SJCRH30 (cell line): ENCODE measurements around the gene SMYD3. TPM values are rescaled to one million over a fixed set of nuclear protein-coding genes. Genes with fewer than 3 reads are reported as not detected.

Experiments
- DNase-seq, 2 experiments: peaks; one replicate each; pipeline ENCODE4 v3.0.0-alpha.2; 2015 to 2020
- H3K27ac ChIP-seq: fragments of 250-450 bp; sonication (Bioruptor Pico); 2 replicates; pipeline ENCODE4 v1.5.1; 2020; ENCODE audit warnings: mild to moderate bottlenecking, moderate library complexity
- H3K27me3 ChIP-seq: fragments of 250-450 bp; sonication (Bioruptor Pico); 2 replicates; pipeline ENCODE4 v1.5.1; 2020; ENCODE audit warnings: mild to moderate bottlenecking, moderate library complexity
- H3K36me3 ChIP-seq: fragments of 250-450 bp; sonication (Bioruptor Pico); 2 replicates; pipeline ENCODE4 v1.5.1; 2020; ENCODE audit warnings: mild to moderate bottlenecking, moderate library complexity
- H3K4me1 ChIP-seq: fragments of 250-450 bp; sonication (Bioruptor Pico); 2 replicates; pipeline ENCODE4 v1.5.1; 2020; ENCODE audit warnings: mild to moderate bottlenecking, moderate library complexity
- H3K4me3 ChIP-seq: fragments of 250-450 bp; sonication (Bioruptor Pico); 2 replicates; pipeline ENCODE4 v1.5.1; 2020; ENCODE audit warnings: mild to moderate bottlenecking, moderate library complexity
- H3K9me3 ChIP-seq: fragments of 250-450 bp; sonication (Bioruptor Pico); replicated peaks from 2 replicates; pipeline ENCODE4 v1.5.1; 2020; ENCODE audit warnings: mild to moderate bottlenecking, moderate library complexity
- total RNA-seq: library from RNA; depleted of rRNA; stranded (reverse); fragments of >200 nt; shearing (Covaris generic); gene quantifications from 2 replicates; pipeline ENCODE4 v1.2.3, GENCODE V29; 2014

SMYD3 gene
- total RNA-seq, 1 experiment from 2014 or later = 18.1 TPM

DNA sequence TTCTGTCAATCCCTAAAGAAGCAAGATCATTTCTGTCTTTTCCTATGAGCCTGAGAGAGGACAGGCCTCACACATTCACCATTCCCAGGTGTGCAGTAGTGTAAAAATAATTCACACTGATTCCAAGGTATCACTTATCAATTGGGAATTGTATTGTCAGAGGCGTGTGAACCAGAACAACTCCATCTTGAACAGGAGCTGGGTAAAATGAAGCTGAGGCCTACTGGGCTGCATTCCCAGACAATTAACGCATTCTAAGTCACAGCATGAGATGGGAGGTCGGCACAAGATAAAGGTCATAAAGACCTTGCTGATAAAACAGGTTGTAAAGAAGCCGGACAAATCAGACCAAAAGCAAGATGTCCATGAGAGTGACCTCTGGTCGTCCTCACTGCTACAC, 239.2 kb downstream of the SMYD3 start:
- H3K9me3 ChIP-seq = no peaks in the 10 kb centered on the region
- DNase-seq = no peak
- H3K36me3 ChIP-seq = no peaks in the 10 kb centered on the region
- H3K4me3 ChIP-seq = no peak overlapping the region
- no peaks in the 10 kb centered on the region for H3K4me1 ChIP-seq
- H3K27ac ChIP-seq = no peak overlapping the region
- H3K27me3 ChIP-seq = no peaks in the 10 kb centered on the region

DNA sequence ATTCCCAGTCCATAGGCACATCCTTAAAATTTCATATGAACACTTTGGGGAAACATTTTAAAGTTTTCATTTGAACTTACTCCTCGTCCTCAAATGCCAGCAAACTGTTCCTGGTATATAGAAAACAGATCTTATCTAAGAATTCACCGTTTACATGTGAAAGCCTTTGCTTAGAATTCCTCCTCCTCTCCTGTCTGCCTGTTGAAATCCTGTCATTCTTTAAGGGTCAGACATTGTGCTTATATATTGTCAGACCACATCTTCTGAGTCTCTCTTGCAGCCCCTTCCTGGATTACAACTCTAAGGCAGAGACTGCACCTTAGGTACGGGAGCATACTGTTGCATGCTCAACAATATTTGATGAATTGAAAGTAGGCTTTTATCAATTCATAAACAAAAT, 239.7 kb downstream of the SMYD3 start:
- Histone ChIP-seq H3K4me3 (no peak overlapping the region), H3K4me1 (no peaks in the 10 kb centered on the region), H3K9me3 (no peaks in the 10 kb centered on the region), H3K27me3 (no peaks in the 10 kb centered on the region), H3K36me3 (no peaks in the 10 kb centered on the region), H3K27ac (no peak overlapping the region)
- no peak for DNase-seq

DNA sequence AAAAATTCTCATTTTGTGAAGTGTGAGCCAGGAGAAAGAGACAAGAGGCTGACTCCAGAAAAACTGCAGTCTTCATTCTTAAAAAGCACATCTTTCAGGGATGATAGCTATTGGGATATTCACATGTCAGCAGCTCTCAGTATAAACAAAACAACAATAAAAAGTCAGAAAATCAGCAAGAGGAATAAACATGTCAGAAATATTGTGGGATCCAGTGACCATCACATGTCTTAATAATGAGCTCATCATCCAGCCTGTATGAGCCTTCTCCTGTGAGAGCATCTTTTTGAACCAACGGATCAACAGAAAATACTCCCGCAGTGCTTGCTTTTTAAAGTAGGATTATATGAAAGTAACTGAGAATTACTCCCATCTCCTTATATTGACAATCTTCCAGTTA, 241.6 kb downstream of the SMYD3 start:
- no peaks in the 10 kb centered on the region for H3K36me3 ChIP-seq
- no peak overlapping the region for H3K27ac ChIP-seq
- no peak for DNase-seq
- H3K27me3 ChIP-seq = no peaks in the 10 kb centered on the region
- no peak overlapping the region for H3K4me3 ChIP-seq
- H3K4me1 ChIP-seq = no peaks in the 10 kb centered on the region
- H3K9me3 ChIP-seq = no peaks in the 10 kb centered on the region

DNA sequence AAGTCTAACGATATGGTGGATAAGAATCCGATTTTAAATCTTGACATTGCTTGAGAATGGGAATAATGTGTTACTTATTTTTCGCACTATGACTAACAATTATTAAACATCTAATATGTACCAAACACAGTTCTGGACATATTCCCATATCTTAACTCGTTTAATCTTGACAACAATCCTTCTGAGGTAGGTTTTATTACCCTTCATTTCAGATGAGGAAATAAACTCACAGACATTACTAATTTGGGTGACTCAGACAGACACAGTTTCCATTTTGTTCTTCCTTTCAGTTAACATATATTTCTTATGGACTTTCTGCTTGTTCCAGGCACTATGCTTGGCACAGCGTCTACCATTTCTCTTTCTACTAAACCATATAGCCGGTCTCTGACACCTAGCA, 244.8 kb downstream of the SMYD3 start:
- H3K27me3 ChIP-seq = no peaks in the 10 kb centered on the region
- no peak overlapping the region for H3K27ac ChIP-seq
- H3K9me3 ChIP-seq = no peaks in the 10 kb centered on the region; the same call in 1 of the 2 replicates
- no peaks in the 10 kb centered on the region for H3K4me1 ChIP-seq
- no peak overlapping the region for H3K4me3 ChIP-seq
- DNase-seq = no peak
- no peaks in the 10 kb centered on the region for H3K36me3 ChIP-seq

DNA sequence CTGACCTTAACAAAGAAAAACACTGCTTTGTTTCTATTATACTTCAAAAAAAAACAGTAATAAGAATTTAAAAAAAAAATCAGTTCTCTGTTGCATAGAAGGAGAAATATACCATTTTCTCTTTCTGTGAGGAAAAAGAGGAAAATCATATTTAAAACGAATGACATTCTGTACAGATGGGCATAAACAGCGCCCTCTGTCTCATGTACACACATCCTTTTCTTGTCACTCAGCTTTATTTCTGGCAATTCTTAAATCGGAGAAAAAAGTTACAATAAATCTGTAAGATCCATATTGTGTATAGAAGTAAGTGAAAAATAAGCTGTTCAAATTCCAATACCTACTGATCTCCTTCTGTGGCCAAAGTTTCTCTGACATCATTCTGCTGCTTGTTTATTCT, 245.4 kb downstream of the SMYD3 start:
- no peaks in the 10 kb centered on the region for H3K36me3 ChIP-seq
- no peaks in the 10 kb centered on the region for H3K4me1 ChIP-seq
- no peaks in the 10 kb centered on the region; the same call in 1 of the 2 replicates for H3K9me3 ChIP-seq
- no peak overlapping the region for H3K27ac ChIP-seq
- H3K4me3 ChIP-seq = no peak overlapping the region
- no peak for DNase-seq
- no peaks in the 10 kb centered on the region for H3K27me3 ChIP-seq

DNA sequence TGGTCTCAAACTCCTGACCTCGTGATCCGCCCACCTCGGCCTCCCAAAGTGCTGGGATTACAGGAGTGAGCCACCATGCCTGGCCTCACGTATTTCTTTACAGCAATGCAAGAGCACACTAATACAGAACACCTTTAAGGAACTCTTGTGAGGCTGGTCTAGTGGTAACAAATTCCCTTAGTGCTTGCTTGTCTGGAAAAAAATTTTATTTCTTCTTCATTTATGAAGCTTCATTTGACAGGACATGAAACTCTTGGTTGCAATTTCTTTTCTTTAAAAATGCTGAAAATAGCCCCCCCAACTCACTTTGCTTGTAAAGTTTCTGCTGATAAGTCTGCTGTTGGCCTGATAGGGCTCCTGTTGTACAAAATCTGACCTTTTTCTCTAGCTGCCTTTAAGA, 248.8 kb downstream of the SMYD3 start:
- no peak overlapping the region for H3K27ac ChIP-seq
- no peaks in the 10 kb centered on the region for H3K4me1 ChIP-seq
- DNase-seq = no peak
- no peaks in the 10 kb centered on the region for H3K36me3 ChIP-seq
- H3K4me3 ChIP-seq = no peak overlapping the region
- no peaks in the 10 kb centered on the region for H3K27me3 ChIP-seq
- H3K9me3 ChIP-seq = no peaks in the 10 kb centered on the region; the same call in 1 of the 2 replicates

DNA sequence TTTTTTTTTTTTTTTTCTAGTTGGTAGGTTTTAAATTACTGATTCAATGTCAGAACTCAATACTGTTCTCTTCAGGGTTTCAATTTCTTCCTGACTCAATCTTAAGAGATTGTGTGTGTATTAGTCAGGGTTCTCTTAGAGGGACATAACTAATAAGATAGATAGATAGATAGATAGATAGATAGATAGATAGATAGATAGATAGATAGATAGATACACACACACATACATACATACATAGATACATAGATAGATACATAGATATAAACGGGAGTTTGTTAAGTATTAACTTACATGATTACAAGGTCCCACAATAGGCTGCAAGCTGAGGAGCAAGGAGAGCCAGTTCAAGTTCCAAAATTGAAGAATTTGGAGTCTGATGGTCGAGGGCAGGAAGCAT, 251.3 kb downstream of the SMYD3 start:
- Histone ChIP-seq H3K4me3 (no peak overlapping the region), H3K27me3 (no peaks in the 10 kb centered on the region), H3K9me3 (no peaks in the 10 kb centered on the region; the same call in 1 of the 2 replicates), H3K36me3 (no peaks in the 10 kb centered on the region), H3K27ac (no peak overlapping the region), H3K4me1 (no peaks in the 10 kb centered on the region)
- DNase-seq = no peak

DNA sequence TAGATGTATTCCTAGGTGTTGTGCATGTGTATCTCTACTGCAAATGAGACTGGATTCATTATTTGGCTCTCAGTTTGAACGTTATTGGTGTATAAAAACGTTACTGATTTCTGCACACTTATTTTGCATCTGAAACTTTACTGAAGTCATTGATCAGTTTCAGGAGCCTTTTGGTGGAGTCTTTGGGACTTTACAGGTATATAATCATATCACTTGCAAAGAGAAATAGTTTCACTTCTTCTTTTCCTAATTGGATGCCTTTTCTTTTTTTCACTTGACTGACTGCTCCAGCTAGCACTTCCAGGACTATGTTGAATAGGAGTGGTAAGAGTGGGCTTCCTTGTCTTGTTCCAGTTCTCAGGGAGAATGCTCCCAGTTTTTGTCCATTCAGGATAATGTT, 252.2 kb downstream of the SMYD3 start:
- Histone ChIP-seq H3K36me3 (no peaks in the 10 kb centered on the region), H3K9me3 (no peaks in the 10 kb centered on the region; the same call in 1 of the 2 replicates), H3K4me3 (no peak overlapping the region), H3K4me1 (no peaks in the 10 kb centered on the region), H3K27me3 (no peaks in the 10 kb centered on the region), H3K27ac (no peak overlapping the region)
- no peak for DNase-seq

DNA sequence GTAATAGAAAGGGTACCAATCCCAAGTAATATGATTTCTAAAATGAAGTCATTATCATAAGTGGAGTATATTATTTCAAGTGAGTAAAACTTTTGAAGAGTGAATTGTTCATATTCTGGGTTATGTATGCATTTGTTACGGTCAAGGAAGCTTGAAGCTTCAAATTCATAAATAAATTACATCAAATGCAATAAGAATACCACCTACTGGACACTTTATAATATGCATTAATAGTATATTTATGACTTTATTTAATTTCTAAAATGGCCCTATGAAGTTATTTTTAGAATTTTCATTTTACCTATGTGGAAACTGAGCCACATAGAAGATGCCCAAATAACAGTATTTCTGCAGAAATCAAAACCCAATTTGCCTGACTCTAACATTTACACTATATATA, 260.6 kb downstream of the SMYD3 start:
- no peak overlapping the region for H3K27ac ChIP-seq
- no peaks in the 10 kb centered on the region for H3K27me3 ChIP-seq
- no peaks in the 10 kb centered on the region for H3K4me1 ChIP-seq
- no peak for DNase-seq
- H3K36me3 ChIP-seq = no peaks in the 10 kb centered on the region
- no peaks in the 10 kb centered on the region for H3K9me3 ChIP-seq
- no peak overlapping the region for H3K4me3 ChIP-seq

DNA sequence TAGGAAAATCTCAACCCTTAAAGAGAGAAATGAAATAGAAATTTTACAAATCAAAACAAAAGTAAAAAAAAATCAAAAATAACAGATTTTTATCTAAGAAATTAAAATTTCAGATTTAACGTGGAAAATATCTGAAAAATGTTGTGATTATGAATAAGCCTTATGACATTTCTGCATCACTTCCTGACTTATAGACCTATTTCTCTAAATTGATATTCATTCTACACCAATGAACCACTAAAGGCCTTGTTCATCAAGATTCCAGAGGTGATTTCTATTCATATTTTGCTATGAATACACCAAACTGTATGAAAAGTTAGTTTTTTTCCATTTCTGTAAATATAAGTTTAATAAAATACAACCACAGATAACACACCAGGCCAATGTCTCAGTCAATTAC, 261.5 kb downstream of the SMYD3 start:
- H3K36me3 ChIP-seq = no peaks in the 10 kb centered on the region
- DNase-seq = no peak
- H3K9me3 ChIP-seq = no peaks in the 10 kb centered on the region
- H3K4me1 ChIP-seq = no peaks in the 10 kb centered on the region
- H3K27me3 ChIP-seq = no peaks in the 10 kb centered on the region
- H3K4me3 ChIP-seq = no peak overlapping the region
- H3K27ac ChIP-seq = no peak overlapping the region

DNA sequence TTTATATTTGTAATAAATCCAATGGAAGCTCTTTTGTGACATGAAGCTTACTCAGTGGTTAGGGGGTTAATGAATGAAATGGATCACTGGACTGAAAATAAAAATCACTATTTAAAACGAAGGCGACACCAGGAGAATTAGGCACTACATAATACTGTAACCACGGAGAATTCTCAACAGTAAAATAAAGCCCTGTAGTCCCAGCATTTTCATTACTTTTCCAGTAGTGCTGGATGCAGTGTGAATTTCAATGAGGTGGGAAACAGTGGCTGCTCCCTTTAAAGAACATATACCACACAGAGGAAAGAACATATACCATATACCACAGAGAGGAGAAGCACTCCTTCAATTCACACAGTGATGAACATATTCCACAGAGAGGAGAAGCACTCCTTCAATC, 275.0 kb downstream of the SMYD3 start:
- no peaks in the 10 kb centered on the region for H3K9me3 ChIP-seq
- H3K36me3 ChIP-seq = no peaks in the 10 kb centered on the region
- no peak for DNase-seq
- no peak overlapping the region for H3K27ac ChIP-seq
- no peaks in the 10 kb centered on the region for H3K4me1 ChIP-seq
- no peaks in the 10 kb centered on the region for H3K27me3 ChIP-seq
- H3K4me3 ChIP-seq = no peak overlapping the region

DNA sequence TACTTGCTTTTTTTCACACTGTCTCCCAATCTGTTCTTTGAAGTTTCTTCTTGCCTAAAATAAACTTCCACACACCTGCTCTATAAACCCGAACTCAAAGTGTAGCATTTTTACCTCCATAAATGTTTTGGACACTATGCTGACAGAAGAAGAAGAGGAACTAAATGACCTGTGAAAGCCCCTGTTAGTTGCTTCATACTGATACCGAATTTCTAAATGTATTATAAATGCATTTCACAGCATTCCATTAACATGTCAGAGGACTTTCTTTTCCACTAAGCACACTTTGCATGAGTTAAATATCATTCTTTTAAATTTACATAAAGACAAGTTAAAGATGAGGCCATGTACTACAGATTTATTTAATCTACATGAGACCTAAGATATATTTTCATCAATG, 281.0 kb downstream of the SMYD3 start:
- H3K27ac ChIP-seq = no peak overlapping the region
- H3K36me3 ChIP-seq = no peaks in the 10 kb centered on the region
- DNase-seq = no peak
- no peaks in the 10 kb centered on the region for H3K27me3 ChIP-seq
- H3K4me1 ChIP-seq = no peaks in the 10 kb centered on the region
- no peak overlapping the region for H3K4me3 ChIP-seq
- no peaks in the 10 kb centered on the region for H3K9me3 ChIP-seq

DNA sequence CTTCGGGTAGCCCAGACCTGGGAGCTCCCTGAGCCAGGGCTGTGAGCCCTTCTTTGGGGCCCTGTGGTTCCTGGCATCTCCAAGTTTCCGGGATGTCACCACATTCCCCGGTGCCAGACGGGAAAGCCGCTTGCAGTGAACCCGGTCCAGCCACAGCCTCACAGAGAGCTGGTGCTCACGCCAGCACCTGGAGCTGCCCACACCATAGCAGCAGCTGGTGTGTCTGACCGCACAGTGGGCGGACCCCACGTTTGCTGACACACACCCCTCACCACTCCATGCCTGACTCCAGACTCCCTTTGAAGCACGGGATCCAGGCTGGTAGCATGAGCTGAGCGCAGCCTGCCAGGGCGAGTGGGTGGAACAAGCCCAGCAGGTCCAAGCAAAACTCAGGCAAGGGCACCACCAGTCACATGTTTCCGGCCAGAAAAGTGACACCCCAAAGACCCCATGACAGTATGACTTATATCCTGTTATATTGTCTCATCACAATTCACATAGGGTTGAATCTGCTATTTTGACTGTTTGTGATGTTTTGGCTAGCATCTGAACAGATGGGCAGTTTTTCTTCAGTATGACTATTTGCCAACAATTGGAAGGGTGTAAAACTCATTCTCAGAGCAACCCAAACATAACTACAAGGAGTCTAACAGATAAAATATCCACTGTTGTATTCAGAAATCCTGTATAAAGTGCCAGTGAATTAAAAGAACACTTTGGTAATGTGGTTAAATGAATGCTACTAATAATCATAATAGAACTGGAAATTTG, 285.4 kb downstream of the SMYD3 start:
- Histone ChIP-seq H3K27me3 (no peaks in the 10 kb centered on the region), H3K27ac (no peak overlapping the region), H3K9me3 (no peaks in the 10 kb centered on the region), H3K4me1 (no peaks in the 10 kb centered on the region), H3K36me3 (no peaks in the 10 kb centered on the region), H3K4me3 (no peak overlapping the region)
- DNase-seq = no peak

DNA sequence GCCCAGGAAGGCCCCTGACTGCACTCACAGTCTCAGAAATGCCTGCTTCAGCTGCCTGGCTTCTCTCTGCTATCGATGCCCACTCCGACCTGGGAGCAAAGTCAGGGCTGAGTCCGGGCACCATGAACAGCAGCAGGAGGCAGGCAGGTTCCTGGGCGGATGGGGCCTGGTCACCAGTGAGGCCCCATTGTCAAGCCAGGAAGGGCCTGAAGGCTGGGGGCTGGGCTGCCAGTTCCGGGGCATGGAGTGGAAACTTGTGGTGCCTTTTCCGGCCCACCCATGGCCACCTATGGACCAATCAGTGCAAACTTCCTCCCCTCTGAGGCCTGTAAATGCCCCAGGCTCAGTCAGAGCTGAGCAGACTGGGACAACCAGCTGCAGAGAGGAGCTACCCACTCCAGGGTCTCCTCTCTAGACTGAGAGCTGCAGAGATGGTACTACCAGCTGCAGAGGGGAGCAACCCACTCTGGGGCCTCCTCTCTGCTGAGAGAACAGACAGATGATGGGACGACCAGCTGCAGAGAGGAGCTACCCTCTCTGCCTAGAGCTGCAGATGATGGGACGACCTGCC, 286.5 kb downstream of the SMYD3 start:
- H3K27ac ChIP-seq = no peak overlapping the region
- DNase-seq = no peak

DNA sequence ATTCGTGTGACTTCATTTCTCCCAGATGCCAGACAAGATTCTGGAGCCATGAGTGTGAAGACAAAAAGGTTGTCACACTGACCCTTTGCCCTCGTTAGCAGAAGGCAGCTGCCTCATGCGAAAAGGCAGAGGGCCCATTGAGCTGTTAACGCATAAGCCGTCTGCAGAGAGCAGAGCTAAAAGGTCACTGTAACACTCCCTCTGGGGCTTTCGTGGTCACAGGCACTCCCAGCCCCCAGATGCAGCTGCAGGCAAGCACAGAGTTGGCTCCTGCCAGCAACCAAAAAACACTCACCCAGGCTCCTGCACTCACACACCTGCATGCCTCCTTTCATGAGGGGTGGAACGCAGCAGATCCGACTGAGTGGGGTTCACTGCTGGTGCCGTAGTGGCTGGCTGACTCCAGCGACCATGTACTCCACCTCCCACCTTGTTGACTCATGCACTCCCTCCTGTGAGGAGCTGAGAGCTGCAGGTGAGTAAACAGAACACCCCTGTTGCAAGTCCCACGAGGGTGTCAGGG, 287.5 kb downstream of the SMYD3 start:
- H3K27ac ChIP-seq = no peak overlapping the region
- H3K4me3 ChIP-seq = no peak overlapping the region
- H3K9me3 ChIP-seq = no peaks in the 10 kb centered on the region
- no peaks in the 10 kb centered on the region for H3K36me3 ChIP-seq
- DNase-seq = peak; percentile 39 to 54
- no peaks in the 10 kb centered on the region for H3K27me3 ChIP-seq
- H3K4me1 ChIP-seq = no peaks in the 10 kb centered on the region

More for the DNA sequence above, 286.5 kb downstream of the SMYD3 start:
- H3K4me1 ChIP-seq = no peaks in the 10 kb centered on the region
- no peaks in the 10 kb centered on the region for H3K27me3 ChIP-seq
- H3K36me3 ChIP-seq = no peaks in the 10 kb centered on the region
- no peak overlapping the region for H3K4me3 ChIP-seq
- H3K9me3 ChIP-seq = no peaks in the 10 kb centered on the region

DNA sequence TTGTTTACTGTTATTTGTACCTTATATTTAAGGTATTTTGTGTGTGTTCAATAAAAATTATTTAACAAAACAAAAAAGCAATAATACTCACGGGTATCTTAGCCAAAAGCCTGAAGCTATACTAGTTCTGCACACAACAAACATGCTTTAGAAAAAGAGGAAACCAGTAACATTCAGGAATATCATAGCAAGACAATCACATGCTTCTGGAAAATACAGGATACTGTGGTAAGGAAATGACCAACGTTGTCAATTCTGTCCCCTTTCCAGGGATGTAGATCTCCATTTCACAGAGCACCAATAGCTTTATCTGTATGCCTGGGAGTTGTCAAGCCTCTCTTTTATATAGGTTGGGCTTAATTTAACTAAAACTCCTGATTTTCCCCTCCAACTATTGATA, 288.4 kb downstream of the SMYD3 start:
- Histone ChIP-seq H3K9me3 (no peaks in the 10 kb centered on the region), H3K27ac (no peak overlapping the region), H3K36me3 (no peaks in the 10 kb centered on the region), H3K27me3 (no peaks in the 10 kb centered on the region), H3K4me3 (no peak overlapping the region), H3K4me1 (no peaks in the 10 kb centered on the region)
- no peak for DNase-seq
